Duodenal mucosa (tissue), 2 donors: ENCODE data around the gene C1orf116.

ENCODE experiments used
- H3K27ac ChIP-seq: one replicate; pipeline ENCODE4 v1.7.0; 2013; ENCODE audit warnings: low read depth, low read length
- H3K27me3 ChIP-seq, 2 donors: one replicate each; pipeline ENCODE4 v1.7.0; 2013; ENCODE audit warnings: low read length in 2 of 2, control low read depth in 1 of 2; ENCODE audit not compliant: insufficient read depth in 2 of 2, control insufficient read depth in 1 of 2
- H3K36me3 ChIP-seq, 2 donors: one replicate each; pipeline ENCODE4 v1.7.0; 2013; ENCODE audit warnings: low read length in 2 of 2, control low read depth in 1 of 2; ENCODE audit not compliant: insufficient read depth in 2 of 2, control insufficient read depth in 1 of 2
- H3K4me1 ChIP-seq, 2 donors: one replicate each; pipeline ENCODE4 v1.7.0; 2013; ENCODE audit warnings: low read length in 2 of 2, control low read depth in 1 of 2; ENCODE audit not compliant: insufficient read depth in 2 of 2, control insufficient read depth in 1 of 2
- H3K4me3 ChIP-seq, 2 donors: one replicate each; pipeline ENCODE4 v1.7.0; 2013; ENCODE audit warnings: low read length in 2 of 2, low read depth in 1 of 2
- H3K9ac ChIP-seq, 2 donors: one replicate each; pipeline ENCODE4 v1.7.0; 2013; ENCODE audit warnings: low read length in 2 of 2, low read depth in 1 of 2
- H3K9me3 ChIP-seq, 2 donors: one replicate each; pipeline ENCODE4 v1.7.0; 2013; ENCODE audit warnings: low read length in 2 of 2, control low read depth in 1 of 2; ENCODE audit not compliant: control insufficient read depth in 1 of 2

Gene C1orf116

DNA sequence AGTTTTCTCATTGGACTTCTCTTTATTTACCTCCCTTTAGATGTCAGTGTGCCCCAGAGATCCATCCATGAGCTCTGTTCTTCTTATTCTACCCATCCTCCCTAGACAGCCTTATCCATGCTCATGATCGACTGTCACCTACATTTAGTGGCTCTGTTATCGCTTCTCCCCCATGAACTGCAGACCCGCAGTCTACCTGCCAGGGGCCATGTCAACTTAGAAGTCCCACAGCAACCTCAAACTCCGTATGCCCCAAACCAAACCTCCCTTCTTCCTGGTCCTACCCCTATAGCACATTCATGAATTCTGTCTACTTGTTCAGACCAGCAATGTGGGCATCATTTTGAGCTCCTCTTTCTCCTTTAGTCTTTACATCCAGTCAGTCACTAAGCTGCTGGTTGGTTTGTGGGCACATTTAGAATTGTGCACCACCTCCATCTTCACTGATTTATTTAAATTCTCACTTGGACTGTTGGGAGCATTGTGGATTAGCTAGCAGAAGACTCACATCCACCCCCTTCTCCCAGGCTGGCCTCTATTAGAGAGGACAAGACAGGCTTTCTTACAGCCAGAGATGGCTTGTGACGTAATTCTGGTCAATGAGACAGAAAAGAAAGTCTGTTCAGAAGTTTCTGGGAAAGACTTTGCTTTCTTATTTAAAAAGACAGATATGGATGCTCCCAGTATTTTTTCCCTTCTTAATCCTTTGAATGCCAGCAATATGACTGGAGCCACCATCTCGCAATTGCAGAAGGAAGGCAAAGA is 19.1 kb downstream of the C1orf116 start:
- Histone ChIP-seq H3K9ac (no peak overlapping the region), H3K4me3 (no peak overlapping the region), H3K36me3 (no peaks in the 10 kb centered on the region)

GRCh38 chr1:207010726-207011125 is 21.8 kb downstream of the C1orf116 start:
- no peaks in the 10 kb centered on the region for H3K27me3 ChIP-seq
- H3K9ac ChIP-seq: no peak overlapping the region
- peaks cover 39 to 52% of the 10 kb centered on the region in 2 donors for H3K4me1 ChIP-seq
- H3K9me3 ChIP-seq: no peaks in the 10 kb centered on the region
- no peak overlapping the region for H3K27ac ChIP-seq
- H3K4me3 ChIP-seq: no peak overlapping the region
- H3K36me3 ChIP-seq: no peaks in the 10 kb centered on the region

More for the DNA sequence above, 19.1 kb downstream of the C1orf116 start:
- peaks cover 20 to 34% of the 10 kb centered on the region in 2 donors for H3K4me1 ChIP-seq
- no peaks in the 10 kb centered on the region for H3K27me3 ChIP-seq
- H3K27ac ChIP-seq: no peak overlapping the region
- no peaks in the 10 kb centered on the region for H3K9me3 ChIP-seq

DNA sequence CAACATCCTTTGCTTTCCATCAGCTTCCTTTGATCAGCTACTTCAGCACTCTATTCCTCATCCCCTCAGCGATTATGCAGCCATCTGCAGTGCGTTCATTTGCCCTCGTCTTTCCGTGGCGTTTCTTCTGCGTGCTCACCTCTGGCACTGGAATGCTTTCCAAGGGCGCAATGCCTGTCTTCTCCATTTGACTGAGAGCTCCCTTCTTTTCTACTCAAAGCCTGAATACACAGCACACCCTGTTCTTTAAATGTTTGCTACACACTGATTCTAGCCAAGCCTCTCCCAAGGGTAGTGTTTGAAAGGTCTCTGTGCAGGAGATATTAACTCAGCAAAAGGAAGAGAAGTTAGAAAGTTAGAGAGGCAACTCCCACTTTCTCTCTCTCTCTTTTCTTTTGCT is 22.6 kb downstream of the C1orf116 start:
- Histone ChIP-seq H3K9ac (peak overlapping the region in 1 of 2 donors; percentile 16), H3K4me3 (no peak overlapping the region), H3K27ac (peak overlapping the region; percentile 28), H3K27me3 (no peaks in the 10 kb centered on the region), H3K36me3 (no peaks in the 10 kb centered on the region), H3K9me3 (no peaks in the 10 kb centered on the region), H3K4me1 (peaks cover 45 to 60% of the 10 kb centered on the region in 2 donors)

GRCh38 chr1:207009182-207009850 is 23.2 kb downstream of the C1orf116 start:
- Histone ChIP-seq H3K4me1 (peaks cover 51 to 66% of the 10 kb centered on the region in 2 donors), H3K4me3 (no peak overlapping the region), H3K9ac (peak overlapping the region in 1 of 2 donors; percentile 16), H3K36me3 (no peaks in the 10 kb centered on the region), H3K27me3 (no peaks in the 10 kb centered on the region), H3K27ac (peak overlapping the region; percentile 62), H3K9me3 (no peaks in the 10 kb centered on the region)

GRCh38 chr1:207007352-207008033 is 25.1 kb downstream of the C1orf116 start:
- no peaks in the 10 kb centered on the region for H3K36me3 ChIP-seq
- H3K27me3 ChIP-seq: no peaks in the 10 kb centered on the region
- H3K9ac ChIP-seq: no peak overlapping the region
- H3K27ac ChIP-seq: peak overlapping the region; percentile 13
- H3K4me3 ChIP-seq: no peak overlapping the region
- no peaks in the 10 kb centered on the region for H3K9me3 ChIP-seq
- H3K4me1 ChIP-seq: peaks cover 62 to 76% of the 10 kb centered on the region in 2 donors

DNA sequence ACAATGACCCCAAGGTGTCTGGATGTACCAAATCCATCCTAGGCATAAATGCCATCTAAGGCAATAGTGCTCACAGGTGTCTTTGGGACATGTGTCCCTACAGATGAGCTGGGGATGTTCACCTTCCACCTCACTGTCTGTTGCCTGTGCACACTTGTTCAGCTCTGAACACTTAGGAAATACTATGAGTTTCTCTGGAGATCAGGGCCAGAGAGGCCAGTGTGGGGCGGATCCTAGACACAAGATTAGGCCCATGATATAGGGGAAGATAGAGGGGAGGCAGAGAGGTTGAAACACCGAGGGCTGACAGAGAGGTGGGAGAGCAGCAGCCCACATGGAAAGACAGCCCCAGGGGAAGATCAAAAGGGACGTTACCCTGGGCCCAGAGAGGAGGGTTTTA is 25.6 kb downstream of the C1orf116 start:
- no peak overlapping the region for H3K4me3 ChIP-seq
- peaks cover 67 to 81% of the 10 kb centered on the region in 2 donors for H3K4me1 ChIP-seq
- H3K9me3 ChIP-seq: no peaks in the 10 kb centered on the region
- no peak overlapping the region for H3K9ac ChIP-seq
- H3K36me3 ChIP-seq: no peaks in the 10 kb centered on the region
- no peaks in the 10 kb centered on the region for H3K27me3 ChIP-seq
- H3K27ac ChIP-seq: peak overlapping the region; percentile 13

GRCh38 chr1:207006083-207006482 is 26.5 kb downstream of the C1orf116 start:
- H3K9ac ChIP-seq: peak overlapping the region; percentile 21 to 42
- no peaks in the 10 kb centered on the region for H3K27me3 ChIP-seq
- no peak overlapping the region for H3K4me3 ChIP-seq
- no peaks in the 10 kb centered on the region for H3K36me3 ChIP-seq
- peak overlapping the region; percentile 67 for H3K27ac ChIP-seq
- no peaks in the 10 kb centered on the region for H3K9me3 ChIP-seq
- H3K4me1 ChIP-seq: peaks cover 72 to 87% of the 10 kb centered on the region in 2 donors

DNA sequence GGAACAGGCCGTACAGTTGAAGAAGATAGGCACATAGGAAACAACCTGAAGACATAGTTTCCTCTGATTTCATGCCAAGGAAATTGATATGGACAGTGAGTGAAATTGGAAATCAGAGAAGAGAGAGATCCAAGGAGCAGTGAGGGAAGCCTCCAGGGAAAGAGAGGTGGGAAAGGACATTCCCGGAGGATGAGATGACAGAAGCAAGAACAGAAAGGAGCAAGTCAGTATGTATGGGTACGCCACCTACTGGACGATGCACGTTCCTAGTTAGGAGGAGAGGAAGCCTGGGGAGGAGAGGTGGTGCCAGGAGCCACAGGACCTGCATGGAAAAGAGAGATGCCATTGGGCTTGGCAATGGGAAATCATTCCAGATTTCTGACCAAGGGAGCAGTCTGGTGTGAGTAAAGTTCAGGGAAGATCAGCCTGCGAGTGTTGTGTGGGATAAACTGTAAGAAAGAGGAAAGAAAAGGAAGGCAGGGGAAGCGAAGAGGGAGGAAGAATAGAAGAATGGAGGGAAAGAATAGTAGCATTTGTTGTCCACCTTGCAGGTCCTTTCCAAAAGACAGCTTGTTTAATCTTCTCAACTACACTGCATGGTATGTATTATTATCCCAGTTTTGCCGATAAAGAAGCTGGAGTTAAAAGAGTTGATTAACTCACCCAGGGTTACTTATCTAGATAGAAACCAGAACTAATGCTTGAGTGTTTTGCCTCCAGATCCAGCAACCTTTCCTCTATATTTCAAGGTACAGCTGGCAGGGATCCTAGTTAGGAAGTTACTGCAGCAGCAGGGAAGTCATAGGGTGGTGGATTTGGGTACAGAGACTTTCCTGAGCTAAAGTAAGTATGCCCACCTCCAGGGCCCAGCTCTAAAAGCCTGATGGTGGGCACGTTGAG is 27.4 kb downstream of the C1orf116 start:
- no peaks in the 10 kb centered on the region for H3K9me3 ChIP-seq
- peak overlapping the region; percentile 67 for H3K27ac ChIP-seq
- H3K4me3 ChIP-seq: peak overlapping the region; percentile 7 to 40
- H3K4me1 ChIP-seq: peaks cover 68 to 78% of the 10 kb centered on the region in 2 donors
- H3K36me3 ChIP-seq: no peaks in the 10 kb centered on the region
- peak overlapping the region; percentile 42 to 48 for H3K9ac ChIP-seq
- no peaks in the 10 kb centered on the region for H3K27me3 ChIP-seq

DNA sequence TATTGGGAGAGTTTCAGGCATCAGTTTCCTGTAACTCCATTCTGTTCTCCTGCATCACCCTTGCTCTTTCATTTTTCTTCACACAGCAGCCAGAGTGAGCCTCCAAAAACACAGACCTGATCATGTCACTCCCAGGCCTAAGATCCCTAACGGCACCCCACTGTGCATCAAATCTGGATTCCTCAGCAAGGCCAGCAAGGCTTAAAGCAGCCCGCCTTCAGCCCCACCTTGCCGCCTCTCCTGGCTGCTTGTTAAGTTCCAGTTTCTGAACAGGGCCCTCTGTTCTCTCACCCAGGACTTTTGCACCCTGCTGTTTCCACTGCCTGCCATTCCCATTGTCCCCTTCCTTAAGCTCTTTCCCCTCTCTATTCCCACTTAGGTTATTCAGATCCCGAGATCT is 29.3 kb downstream of the C1orf116 start:
- Histone ChIP-seq H3K4me1 (peaks cover 50 to 59% of the 10 kb centered on the region in 2 donors), H3K27ac (no peak overlapping the region), H3K27me3 (no peaks in the 10 kb centered on the region), H3K9ac (no peak overlapping the region), H3K9me3 (no peaks in the 10 kb centered on the region), H3K36me3 (no peaks in the 10 kb centered on the region), H3K4me3 (no peak overlapping the region)
